Left ventricle myocardium inferior (tissue), 1 donor: ENCODE data around the gene PALLD. TPM values are rescaled to one million over a fixed set of nuclear protein-coding genes. Genes with fewer than 3 reads are reported as not detected.

Source experiments
- DNase-seq: peaks from one replicate; pipeline ENCODE4 v3.0.0-alpha.2; 2020
- H3K27ac ChIP-seq: fragments of 200-600 bp; replicated peaks from 2 replicates; pipeline ENCODE4 v1.8.0; 2021
- H3K27me3 ChIP-seq: fragments of 200-600 bp; 2 replicates; pipeline ENCODE4 v1.8.0; 2021; ENCODE audit warnings: low read depth
- H3K36me3 ChIP-seq: fragments of 200-600 bp; 2 replicates; pipeline ENCODE4 v1.8.0; 2021
- H3K4me1 ChIP-seq: fragments of 200-600 bp; 2 replicates; pipeline ENCODE4 v1.8.0; 2021
- H3K4me3 ChIP-seq: fragments of 200-600 bp; 2 replicates; pipeline ENCODE4 v1.8.0; 2021; ENCODE audit warnings: mild to moderate bottlenecking, moderate library complexity
- H3K9me3 ChIP-seq: fragments of 200-600 bp; replicated peaks from 2 replicates; pipeline ENCODE4 v1.8.0; 2021
- intact Hi-C: fragments of 100-400 bp; cut with micrococcal nuclease; formaldehyde crosslinking; loops from one replicate; pipeline ENCODE4 v1.11.0; 2022
- total RNA-seq: library from RNA; stranded (reverse); fragmentation: NEBNext Ultra II Directional; extraction: Animal tissue kit (Norgen Biotek cat#: 25700); gene quantifications from one replicate; pipeline ENCODE4 v1.2.1, GENCODE V29; 2021
- TF ChIP-seq, protein P1 (sequence below): fragments of 200-600 bp; IDR thresholded peaks from 2 replicates; pipeline ENCODE4 v1.8.0; 2021; ENCODE audit warnings: antibody characterized with exemption, mild to moderate bottlenecking, borderline replicate concordance
- donor health status: DM: no; HTN: yes; CAD: no; lungs with severe emphysema.

PALLD gene
- total RNA-seq, 1 donor from 2014 or later = 871 TPM

DNA sequence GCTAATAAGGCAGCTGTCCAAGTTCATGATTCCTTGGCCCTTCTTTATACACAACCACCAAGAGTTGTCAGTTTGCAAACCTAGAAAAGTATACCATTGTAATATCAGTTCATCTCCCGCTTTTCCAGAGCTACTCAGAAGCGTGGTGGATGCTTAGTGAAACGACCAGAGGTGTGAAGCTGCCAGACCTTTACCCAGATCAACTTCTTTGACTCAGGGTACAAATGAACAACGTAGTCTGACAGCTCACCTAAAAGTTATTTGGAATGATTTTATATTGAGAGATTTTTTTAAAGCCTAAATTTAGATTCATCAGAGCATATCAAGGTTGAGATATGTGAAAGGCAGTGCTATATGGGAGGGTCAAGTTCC lies 343.5 kb downstream of the PALLD start:
- no peaks in the 10 kb centered on the region for H3K9me3 ChIP-seq
- peaks cover 8% of the 10 kb centered on the region for H3K36me3 ChIP-seq
- TF ChIP-seq, protein P1, sequence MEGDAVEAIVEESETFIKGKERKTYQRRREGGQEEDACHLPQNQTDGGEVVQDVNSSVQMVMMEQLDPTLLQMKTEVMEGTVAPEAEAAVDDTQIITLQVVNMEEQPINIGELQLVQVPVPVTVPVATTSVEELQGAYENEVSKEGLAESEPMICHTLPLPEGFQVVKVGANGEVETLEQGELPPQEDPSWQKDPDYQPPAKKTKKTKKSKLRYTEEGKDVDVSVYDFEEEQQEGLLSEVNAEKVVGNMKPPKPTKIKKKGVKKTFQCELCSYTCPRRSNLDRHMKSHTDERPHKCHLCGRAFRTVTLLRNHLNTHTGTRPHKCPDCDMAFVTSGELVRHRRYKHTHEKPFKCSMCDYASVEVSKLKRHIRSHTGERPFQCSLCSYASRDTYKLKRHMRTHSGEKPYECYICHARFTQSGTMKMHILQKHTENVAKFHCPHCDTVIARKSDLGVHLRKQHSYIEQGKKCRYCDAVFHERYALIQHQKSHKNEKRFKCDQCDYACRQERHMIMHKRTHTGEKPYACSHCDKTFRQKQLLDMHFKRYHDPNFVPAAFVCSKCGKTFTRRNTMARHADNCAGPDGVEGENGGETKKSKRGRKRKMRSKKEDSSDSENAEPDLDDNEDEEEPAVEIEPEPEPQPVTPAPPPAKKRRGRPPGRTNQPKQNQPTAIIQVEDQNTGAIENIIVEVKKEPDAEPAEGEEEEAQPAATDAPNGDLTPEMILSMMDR = no peak
- no peak for DNase-seq
- H3K4me1 ChIP-seq = peaks cover 99% of the 10 kb centered on the region
- intact Hi-C loops = no loop called here
- H3K4me3 ChIP-seq = peak overlapping the region; percentile 6
- H3K27ac ChIP-seq = peak overlapping the region; percentile 86
- H3K27me3 ChIP-seq = no peaks in the 10 kb centered on the region

DNA sequence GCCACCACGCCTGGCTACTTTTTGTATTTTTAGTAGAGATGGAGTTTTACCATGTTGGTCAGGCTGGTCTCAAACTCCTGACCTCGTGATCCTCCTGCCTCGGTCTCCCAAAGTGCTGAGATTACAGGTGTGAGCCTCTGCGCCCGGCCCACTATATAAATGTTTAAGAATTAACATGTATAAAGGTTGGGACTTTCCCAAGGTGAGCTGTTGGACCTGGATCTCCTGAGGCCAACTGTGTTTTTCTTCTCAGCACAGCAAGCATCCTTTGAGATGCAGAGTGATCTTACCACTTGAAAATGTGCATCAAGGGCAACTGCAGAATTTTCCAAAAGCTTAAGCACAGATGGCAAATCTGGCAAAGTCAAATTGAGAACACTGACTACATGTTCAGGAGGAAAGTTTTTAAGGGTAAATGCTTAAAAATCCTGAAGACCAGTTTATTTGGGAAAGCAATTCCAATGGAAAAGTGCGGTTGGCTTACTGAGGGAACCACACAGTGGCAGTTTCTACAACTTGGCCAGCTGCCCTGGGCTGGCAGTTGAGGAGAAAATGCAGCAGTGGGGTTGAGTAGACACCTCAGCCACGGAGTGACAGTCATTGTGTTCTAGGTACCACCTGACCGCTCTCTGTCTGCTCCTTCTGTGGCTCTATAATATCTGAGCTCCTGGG lies 344.3 kb downstream of the PALLD start:
- H3K4me1 ChIP-seq = peaks cover 99% of the 10 kb centered on the region
- H3K27ac ChIP-seq = peak overlapping the region; percentile 86
- DNase-seq = peak; percentile 62
- H3K36me3 ChIP-seq = peaks cover 8% of the 10 kb centered on the region
- TF ChIP-seq, protein P1 = no peak
- intact Hi-C loops = no loop called here
- no peaks in the 10 kb centered on the region for H3K9me3 ChIP-seq
- no peaks in the 10 kb centered on the region for H3K27me3 ChIP-seq
- peak overlapping the region; percentile 6 for H3K4me3 ChIP-seq

DNA sequence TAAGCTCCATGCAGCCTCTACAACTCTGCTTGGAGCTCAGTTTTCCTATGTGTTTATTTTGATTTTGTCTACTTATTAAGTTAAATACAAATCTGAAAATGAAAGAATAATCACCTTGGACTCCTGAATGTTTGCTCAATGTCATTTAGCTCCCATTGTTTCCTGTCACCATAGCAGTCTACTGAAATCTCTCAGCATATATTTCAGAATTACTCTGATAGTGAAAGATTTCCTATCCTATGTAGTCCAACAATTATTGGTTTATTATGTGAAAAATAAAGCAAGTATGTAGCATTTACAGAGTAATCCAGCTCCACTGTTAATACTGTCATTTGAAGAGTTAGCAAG lies 344.8 kb downstream of the PALLD start:
- H3K27me3 ChIP-seq = no peaks in the 10 kb centered on the region
- peaks cover 8% of the 10 kb centered on the region for H3K36me3 ChIP-seq
- H3K4me1 ChIP-seq = peaks cover 99% of the 10 kb centered on the region
- no peaks in the 10 kb centered on the region for H3K9me3 ChIP-seq
- H3K4me3 ChIP-seq = no peak overlapping the region
- no peak for DNase-seq
- intact Hi-C loops = no loop called here
- TF ChIP-seq, protein P1 = no peak
- peak overlapping the region; percentile 86 for H3K27ac ChIP-seq

DNA sequence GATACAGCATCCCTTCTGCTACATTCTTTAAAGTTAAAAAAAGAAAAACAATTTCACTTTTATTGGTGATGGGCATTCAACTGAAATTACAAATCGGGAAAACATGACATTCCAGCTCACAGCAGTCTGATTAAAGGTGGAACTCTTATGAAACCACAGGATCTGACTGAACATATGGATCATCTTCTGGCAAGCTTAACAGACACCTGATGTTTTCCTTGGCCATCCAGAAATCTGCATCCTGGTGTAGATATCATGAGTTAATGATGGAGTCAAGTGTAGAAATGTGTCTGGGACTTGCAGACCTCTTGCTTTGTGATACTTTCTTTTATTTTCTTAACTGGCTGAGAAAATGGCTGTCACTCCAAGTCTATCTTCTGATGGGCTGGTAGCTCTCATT lies 345.3 kb downstream of the PALLD start:
- intact Hi-C loops = no loop called here
- H3K27ac ChIP-seq = peak overlapping the region; percentile 86
- TF ChIP-seq, protein P1 = no peak
- no peak overlapping the region for H3K4me3 ChIP-seq
- peaks cover 99% of the 10 kb centered on the region for H3K4me1 ChIP-seq
- peaks cover 6% of the 10 kb centered on the region for H3K36me3 ChIP-seq
- no peaks in the 10 kb centered on the region for H3K27me3 ChIP-seq
- no peak for DNase-seq
- H3K9me3 ChIP-seq = no peaks in the 10 kb centered on the region

DNA sequence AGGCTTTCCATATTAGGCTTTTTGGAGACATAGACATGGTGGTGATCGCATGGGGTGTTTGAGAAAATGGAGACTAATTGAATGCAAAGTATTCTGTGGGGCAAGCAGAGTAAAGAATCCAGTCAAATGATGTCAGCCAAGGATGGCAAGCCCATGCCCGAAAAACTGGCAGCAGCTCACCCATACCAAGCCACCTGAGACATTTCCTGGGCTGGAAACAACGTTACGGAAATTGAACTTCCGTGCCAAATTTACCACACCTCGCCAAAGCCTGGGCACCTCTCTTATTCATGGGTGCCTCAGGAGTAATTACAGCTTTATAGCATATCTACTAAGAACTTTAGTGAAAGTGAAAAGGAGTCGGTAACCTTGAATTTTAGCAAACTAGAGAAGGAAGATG lies 346.8 kb downstream of the PALLD start:
- TF ChIP-seq, protein P1 = no peak
- peaks cover 6% of the 10 kb centered on the region for H3K36me3 ChIP-seq
- H3K9me3 ChIP-seq = no peaks in the 10 kb centered on the region
- no peak overlapping the region for H3K4me3 ChIP-seq
- no peak for DNase-seq
- intact Hi-C loops = no loop called here
- H3K4me1 ChIP-seq = peaks cover 99% of the 10 kb centered on the region
- no peaks in the 10 kb centered on the region for H3K27me3 ChIP-seq
- peak overlapping the region; percentile 86 for H3K27ac ChIP-seq
